HG03025 (cell line): ENCODE data around the gene SHISAL1.

Experiments
- ATAC-seq: cut with Tn5 transposase; IDR thresholded peaks from one replicate; pipeline ENCODE4 v1.9.1; 2021; ENCODE audit warnings: mild to moderate bottlenecking, moderate library complexity; ENCODE audit not compliant: unreplicated experiment, low FRiP score

The SHISAL1 gene

GRCh38 chr22:44214187-44214586 is 98.6 kb downstream of the SHISAL1 start:
- no peak for ATAC-seq

GRCh38 chr22:44213489-44214043 is 99.2 kb downstream of the SHISAL1 start:
- no peak for ATAC-seq

GRCh38 chr22:44212936-44213335 is 99.8 kb downstream of the SHISAL1 start:
- ATAC-seq = no peak

- ATAC-seq = no peak
Observed at GRCh38 chr22:44211946-44212930, 100.5 kb downstream of the SHISAL1 start.

- no peak for ATAC-seq
Observed at GRCh38 chr22:44211256-44211945, 101.3 kb downstream of the SHISAL1 start.

- no peak for ATAC-seq
Observed at GRCh38 chr22:44210722-44211121, 102.0 kb downstream of the SHISAL1 start.

- ATAC-seq = no peak
Observed at GRCh38 chr22:44209343-44209742, 103.4 kb downstream of the SHISAL1 start.

GRCh38 chr22:44207981-44208317 is 104.8 kb downstream of the SHISAL1 start:
- no peak for ATAC-seq

- no peak for ATAC-seq
Observed at GRCh38 chr22:44207173-44207980, 105.4 kb downstream of the SHISAL1 start.

GRCh38 chr22:44206696-44207095 is 106.1 kb downstream of the SHISAL1 start:
- no peak for ATAC-seq

- ATAC-seq = no peak
Observed at GRCh38 chr22:44206330-44206645, 106.5 kb downstream of the SHISAL1 start.

GRCh38 chr22:44205516-44206329 is 107.0 kb downstream of the SHISAL1 start:
- ATAC-seq = no peak

- ATAC-seq = no peak
Observed at GRCh38 chr22:44204739-44205515, 107.8 kb downstream of the SHISAL1 start.

- no peak for ATAC-seq
Observed at GRCh38 chr22:44203203-44203602, 109.5 kb downstream of the SHISAL1 start.

GRCh38 chr22:44202261-44202789 is 110.4 kb downstream of the SHISAL1 start:
- no peak for ATAC-seq

- ATAC-seq = no peak
Observed at GRCh38 chr22:44201665-44202064, 111.1 kb downstream of the SHISAL1 start.

- ATAC-seq = no peak
Observed at GRCh38 chr22:44200855-44201550, 111.7 kb downstream of the SHISAL1 start.

- ATAC-seq = no peak
Observed at GRCh38 chr22:44200451-44200850, 112.3 kb downstream of the SHISAL1 start.
